Astrocyte of the spinal cord (primary cell): ENCODE data around the gene CCNJ.
"Not testable (repeated sequence)": the region's sequence is repeated elsewhere in the genome, so short reads cannot be mapped to it uniquely, and the experiment has no call there.

Experiments
- DNase-seq: peaks from one replicate; pipeline ENCODE4 v3.0.0; 2011; ENCODE audit warnings: low read depth, low spot score
- H3K4me3 ChIP-seq: 2 replicates; pipeline ENCODE4 v1.5.1; 2011; ENCODE audit warnings: low read depth, mild to moderate bottlenecking, low read length, moderate library complexity
- in situ Hi-C: cut with HindIII; loops from 2 replicates; pipeline ENCODE4 v1.10.0; 2017; ENCODE audit warnings: low sequenced_read_pairs
- TF ChIP-seq, protein P1 (sequence below): IDR thresholded peaks from 2 replicates; pipeline ENCODE4 v1.5.1; 2012; ENCODE audit warnings: low read depth, mild to moderate bottlenecking, low read length, inconsistent platforms

CCNJ gene

GRCh38 chr10:96043033-96043892 is at the start of gene CCNJ:
Gene CCNJ (plus strand): TSS chr10:96043583. CDS start chr10:96044394, 811 bp downstream.
- peak within 1 kb of the TSS; percentile 87 for H3K4me3 ChIP-seq
- TF ChIP-seq, protein P1, sequence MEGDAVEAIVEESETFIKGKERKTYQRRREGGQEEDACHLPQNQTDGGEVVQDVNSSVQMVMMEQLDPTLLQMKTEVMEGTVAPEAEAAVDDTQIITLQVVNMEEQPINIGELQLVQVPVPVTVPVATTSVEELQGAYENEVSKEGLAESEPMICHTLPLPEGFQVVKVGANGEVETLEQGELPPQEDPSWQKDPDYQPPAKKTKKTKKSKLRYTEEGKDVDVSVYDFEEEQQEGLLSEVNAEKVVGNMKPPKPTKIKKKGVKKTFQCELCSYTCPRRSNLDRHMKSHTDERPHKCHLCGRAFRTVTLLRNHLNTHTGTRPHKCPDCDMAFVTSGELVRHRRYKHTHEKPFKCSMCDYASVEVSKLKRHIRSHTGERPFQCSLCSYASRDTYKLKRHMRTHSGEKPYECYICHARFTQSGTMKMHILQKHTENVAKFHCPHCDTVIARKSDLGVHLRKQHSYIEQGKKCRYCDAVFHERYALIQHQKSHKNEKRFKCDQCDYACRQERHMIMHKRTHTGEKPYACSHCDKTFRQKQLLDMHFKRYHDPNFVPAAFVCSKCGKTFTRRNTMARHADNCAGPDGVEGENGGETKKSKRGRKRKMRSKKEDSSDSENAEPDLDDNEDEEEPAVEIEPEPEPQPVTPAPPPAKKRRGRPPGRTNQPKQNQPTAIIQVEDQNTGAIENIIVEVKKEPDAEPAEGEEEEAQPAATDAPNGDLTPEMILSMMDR = no peak
- in situ Hi-C loops = no loop called here
- peak; percentile 91 for DNase-seq

DNA sequence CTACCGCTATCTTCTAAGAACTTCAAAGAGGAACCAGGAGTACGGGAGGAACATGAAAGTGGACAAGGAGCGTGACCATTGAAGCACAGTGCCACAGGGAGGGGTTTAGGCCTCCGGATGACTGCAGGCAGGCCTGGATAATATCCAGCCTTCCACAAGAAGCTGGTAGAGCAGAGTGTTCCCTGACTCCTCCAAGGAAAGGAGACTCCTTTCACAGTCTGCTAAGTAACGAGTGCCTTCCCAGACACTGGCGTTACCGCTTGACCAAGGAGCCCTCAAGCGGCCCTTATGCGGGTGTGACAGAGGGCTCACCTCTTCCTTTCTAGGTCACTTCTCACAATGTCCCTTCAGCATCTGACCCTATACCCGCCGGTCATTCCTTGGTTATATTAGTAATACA is 49.0 kb upstream of the CCNJ start:
- DNase-seq, H3K4me3 ChIP-seq, in situ Hi-C loops: not testable (repeated sequence)

GRCh38 chr10:95998255-95998784 is 45.1 kb upstream of the CCNJ start:
- no peak overlapping the region for H3K4me3 ChIP-seq
- TF ChIP-seq, protein P1 = no peak
- DNase-seq = no peak
- in situ Hi-C loops = no loop called here

DNA sequence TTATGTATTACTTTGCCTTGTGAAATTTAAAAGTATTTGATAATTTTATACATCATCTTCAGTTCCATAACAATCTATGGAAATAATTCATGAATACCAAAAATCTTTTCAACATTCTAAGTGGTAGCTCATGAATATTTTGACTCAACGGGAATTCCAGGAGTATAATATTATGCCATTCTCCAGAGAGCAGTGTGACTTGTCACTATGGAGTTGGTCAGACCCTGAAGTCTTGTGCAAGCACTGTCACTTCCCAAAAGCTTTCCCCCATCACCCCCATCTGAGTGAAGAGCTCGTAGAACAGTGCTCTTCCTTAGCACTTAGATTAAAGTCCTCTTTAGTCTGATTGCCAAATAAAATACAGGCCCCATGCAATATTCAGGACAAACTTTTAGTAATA is 29.4 kb upstream of the CCNJ start:
- no peak overlapping the region for H3K4me3 ChIP-seq
- TF ChIP-seq, protein P1 = no peak
- no peak for DNase-seq
- in situ Hi-C loops = no loop called here

- TF ChIP-seq, protein P1 = no peak
- in situ Hi-C loops = no loop called here
- no peak overlapping the region for H3K4me3 ChIP-seq
- no peak for DNase-seq
Measured at GRCh38 chr10:96014473-96015102, 28.8 kb upstream of the CCNJ start.

DNA sequence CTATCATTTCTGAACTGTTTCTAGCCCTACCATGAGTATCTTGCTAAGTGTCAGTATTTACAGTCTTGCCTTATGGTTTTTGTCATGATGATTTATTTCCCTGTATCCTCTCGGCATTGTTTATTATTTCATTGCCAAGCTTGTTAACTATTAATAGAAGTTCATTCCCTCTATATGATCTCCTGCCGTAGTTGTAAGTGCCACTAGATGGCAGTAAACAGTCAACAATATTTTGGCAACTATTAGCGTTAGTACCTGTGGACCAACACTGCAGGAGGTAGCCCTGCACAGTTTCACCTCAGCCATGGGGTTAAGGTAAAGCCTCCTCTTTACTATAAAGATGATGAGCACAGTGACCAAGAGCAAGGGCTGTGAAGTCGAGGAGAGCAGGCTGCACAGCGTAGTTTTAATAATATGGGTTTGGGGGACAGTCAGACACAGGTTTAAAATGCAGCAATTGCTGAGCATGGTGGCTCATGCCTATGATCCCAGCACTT is 26.1 kb upstream of the CCNJ start:
- DNase-seq = peak; percentile 58
- no peak overlapping the region for H3K4me3 ChIP-seq
- TF ChIP-seq, protein P1 = peak; percentile 79
- in situ Hi-C loops = no loop called here

GRCh38 chr10:96021332-96021731 is 22.1 kb upstream of the CCNJ start:
- H3K4me3 ChIP-seq = no peak overlapping the region
- DNase-seq = no peak
- in situ Hi-C loops = no loop called here
- TF ChIP-seq, protein P1 = no peak
